Hepatic stellate cell (primary cell): ENCODE results near the gene CELA3A.

Source experiments
- DNase-seq: peaks from one replicate; pipeline ENCODE4 v3.0.0; 2011; ENCODE audit warnings: low spot score

Gene CELA3A

DNA sequence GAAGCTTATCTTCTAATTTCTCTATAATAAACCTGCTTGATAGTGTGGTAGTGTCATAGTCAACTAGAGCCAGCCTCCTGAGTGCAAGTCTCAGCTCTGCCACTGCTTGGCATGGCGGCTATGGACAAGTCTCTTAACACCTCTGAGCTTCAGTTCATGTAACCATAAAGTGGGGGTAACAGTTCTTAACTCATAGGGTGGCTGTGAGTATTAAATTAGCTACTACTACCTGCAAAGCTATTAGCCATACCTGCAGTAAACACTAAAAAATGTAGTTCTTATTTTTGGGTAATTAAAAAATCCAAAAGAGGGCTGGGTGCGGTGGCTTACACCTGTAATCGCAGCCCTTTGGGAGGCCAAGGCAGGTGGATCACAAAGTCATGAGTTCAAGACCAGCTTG lies 48.9 kb downstream of the CELA3A start:
- DNase-seq, result no peak

DNA sequence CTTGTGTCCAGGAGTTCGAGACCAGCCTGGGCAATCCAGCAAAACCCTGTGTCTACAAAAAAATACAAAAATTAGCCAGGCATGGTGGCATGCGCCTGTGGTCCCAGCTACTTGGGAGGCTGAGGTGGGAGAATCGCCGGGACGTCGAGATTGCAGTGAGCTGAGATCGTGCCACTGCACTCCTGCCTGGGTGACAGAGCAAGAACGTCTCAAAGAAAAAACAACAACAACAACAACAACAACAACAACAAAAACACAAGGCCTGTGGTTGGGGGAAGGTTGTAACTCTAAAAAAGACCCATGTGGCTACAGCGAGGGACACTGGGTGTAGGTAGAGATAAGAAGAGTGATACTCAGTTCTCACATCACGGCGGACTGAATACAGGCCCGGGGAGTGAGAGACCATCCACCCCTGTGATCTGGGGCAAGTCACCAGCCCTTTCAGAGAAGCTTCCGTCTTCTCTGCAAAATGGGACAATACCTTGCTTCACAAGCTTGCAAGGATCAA lies 50.2 kb downstream of the CELA3A start:
- no peak for DNase-seq

DNA sequence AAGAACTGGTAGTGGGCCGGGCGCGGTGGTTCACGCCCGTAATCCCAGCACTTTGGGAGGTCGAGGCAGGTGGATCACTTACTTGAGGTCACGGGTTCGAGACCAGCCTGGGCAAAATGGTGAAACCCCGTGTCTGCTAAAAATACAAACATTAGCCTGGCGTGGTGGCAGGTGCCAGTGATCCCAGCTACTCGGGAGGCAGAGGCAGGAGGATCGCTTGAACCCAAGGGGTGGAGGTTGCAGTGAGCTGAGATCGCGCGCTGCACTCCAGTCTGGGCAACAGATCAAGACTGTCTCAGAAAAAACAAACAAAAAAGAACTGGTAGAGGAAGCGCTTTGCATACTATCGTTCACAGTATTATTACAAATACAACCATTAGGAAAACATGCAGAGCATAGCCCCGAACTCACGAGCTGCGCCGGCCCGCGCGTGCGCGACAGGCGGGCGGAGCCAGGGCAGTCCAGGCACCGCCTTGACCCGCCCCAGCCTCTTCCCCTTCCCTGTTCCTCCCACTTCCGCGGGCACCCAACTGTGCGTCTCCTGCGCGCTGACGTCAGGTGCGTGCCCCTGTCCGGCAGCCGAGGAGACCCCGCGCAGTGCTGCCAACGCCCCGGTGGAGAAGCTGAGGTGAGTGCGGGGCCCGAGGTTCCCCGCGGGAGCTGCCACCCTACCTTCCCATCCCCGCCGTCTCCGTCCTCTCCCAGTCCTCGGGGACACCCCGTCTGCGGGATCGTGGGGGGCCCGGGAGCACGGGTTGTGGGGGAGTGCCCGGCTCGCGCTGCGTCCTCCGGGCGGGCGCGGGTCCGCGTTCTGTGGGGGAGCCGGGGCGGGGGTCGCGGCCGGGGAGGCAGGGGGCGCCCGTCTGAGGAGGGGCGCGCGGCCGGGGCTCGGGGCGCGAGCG lies 50.9 kb downstream of the CELA3A start, which contains the start of gene CDC42:
Gene CDC42 (plus strand): TSS at position 595 of the 902 bp plus-strand sequence. CDS start 25,770 bp downstream, outside the sequence.
- DNase-seq, result peak; percentile 95

DNA sequence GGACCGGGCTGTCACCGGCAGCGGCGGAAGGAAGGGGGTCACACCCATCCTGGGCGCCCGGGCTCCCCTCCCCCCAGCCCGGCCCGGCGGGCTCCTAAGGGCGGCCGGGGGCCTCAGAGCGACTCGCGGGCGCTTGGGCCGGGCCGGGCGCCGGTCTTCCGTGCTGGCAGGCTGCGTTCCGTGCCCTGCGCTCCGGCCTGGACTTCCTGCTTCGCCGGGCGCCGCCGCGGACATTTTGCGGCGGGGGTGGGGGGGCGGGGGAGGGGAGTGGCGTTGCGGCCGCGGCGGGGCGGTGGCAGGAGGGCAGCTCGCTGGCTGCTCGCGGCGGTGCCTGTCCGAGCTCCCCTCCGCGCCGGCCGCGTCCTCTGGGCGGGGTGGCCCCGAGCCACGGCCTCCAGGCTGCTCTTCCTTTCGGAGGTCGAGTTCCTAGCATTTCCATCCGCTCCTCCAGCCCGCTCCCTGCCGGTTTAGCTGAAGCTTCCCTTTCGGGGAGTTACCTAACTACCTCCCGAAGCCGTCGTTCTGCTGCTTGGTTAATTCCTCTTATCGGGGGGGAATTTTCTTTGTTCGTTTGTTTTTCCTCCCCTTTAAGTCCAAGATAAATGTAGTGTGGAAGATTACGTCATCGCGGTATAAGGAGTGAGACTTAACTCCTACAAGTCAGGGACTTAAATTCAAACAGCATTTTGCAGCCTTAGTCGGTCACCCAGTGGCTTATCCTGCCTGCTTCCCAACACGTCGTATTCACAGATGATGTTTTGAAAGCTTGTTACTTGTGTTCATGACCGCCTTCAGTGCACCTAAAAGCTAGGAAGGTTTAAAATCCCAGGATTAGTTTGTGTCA lies 51.8 kb downstream of the CELA3A start:
- DNase-seq, result peak; percentile 68

DNA sequence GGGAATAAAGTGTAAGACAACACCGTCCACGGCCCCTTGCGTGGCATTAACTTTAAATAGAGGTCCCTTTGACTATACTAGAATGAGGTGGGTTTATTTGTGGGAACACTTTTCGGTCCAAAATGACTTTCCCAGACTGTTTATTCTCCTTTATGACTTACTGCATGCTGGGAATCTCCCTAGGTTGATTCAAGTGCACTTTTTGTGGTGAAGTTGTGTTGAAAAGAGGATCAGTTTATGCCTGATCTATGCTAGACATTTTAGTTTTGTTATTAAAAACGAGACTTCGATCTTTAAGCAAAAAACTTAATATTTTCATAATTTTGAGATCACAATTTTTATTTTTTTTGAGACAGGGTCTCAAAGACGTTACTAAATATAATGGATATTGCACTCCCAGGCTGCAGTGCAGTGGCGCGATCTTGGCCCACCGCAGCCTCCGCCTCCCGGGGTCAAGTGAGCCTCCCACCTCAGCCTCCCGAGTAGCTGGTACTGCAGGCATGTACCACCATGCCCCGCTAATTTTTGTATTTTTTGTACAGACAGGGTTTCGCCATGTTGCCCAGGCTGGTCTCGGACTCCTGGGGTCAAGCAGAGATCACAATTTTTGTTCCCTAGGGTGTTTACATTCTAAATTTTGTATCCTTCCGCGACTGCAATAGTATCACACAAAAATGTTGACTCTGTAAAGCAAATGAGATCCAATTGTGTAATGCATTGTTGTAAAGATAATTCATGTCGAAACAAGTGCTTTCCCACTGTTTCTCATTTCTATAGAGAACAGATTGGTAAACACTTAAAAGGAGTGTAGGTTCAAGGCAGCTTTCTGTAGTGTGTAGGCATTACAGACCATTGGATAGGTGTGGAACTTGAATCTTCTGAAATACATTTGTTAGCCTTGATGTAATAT lies 52.7 kb downstream of the CELA3A start:
- DNase-seq, result no peak

DNA sequence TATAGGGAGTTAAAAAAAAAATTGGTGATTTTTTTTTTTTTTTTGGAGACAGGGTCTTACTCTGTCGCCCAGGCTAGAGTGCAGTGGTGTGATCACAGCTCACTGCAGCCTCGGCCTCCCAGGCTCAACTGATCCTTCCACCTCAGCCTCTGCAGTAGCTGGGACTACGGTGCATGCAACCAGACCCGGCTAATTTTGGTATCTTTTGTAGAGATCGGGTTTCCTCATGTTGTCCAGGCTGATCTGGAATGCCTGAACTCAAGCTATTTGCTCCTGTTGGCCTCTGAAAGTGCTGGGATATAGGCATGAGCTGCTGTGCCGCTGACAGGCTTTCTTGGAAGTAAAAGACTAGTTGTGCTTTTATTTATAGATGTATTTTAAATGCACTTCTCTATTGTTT lies 54.0 kb downstream of the CELA3A start:
- DNase-seq, result no peak

DNA sequence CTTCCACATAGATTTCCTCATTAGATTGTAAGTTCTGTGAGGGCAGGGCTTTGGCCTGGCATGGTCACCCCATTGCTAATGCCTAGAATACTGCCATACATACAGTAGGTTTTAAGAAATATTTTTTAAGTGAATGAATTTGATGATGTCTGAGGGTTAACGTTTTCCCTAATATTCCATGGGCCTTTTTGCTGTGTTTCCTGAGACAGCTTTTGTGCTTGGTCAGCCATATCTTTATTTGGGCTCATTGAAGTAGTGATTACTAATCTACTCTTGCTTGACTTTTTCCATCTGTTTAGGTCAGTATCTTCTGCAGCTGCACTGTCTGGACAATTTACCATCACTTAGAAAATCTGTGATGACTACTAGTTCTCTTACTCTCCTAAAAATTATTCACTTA lies 54.6 kb downstream of the CELA3A start:
- DNase-seq, result no peak

DNA sequence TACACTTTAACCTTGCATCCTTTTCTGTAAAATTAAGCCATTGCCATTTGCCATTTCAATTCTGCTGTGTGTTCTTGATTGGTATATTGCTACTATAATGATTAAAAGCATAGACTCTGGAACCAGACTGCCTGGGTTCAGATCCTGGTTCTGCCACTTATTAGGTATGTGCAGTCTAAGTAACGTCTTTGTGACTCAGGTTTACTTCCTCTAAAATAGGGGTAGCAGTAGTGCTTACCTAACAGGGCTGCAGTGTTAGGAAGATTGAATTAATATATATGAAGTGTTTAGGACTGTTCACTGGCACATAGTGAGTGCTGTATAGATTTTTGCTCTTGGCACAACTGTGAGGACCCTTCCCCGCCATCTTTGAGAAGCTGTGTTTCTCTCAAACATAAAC lies 55.5 kb downstream of the CELA3A start:
- DNase-seq, result no peak

DNA sequence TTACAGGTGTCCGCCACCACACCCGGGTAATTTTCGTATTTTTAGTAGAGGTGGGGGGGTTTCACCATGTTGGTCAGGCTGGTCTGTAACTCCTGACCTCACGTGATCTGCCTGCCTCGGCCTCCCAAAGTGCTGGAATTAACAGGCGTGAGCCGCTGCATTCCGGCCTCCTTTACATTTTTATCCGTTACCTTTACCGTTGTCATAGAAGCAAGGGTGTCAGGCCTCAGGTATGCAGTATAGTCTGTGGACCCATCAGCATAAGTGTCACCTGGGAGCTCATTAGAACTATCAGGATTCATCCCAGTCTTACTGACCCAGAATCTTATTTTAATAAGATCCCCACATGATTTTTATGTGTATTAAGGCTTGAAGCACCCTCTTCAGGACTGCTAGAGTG lies 56.4 kb downstream of the CELA3A start:
- no peak for DNase-seq
